Smooth muscle cell of the brain vasculature (primary cell): Measurements from ENCODE around the gene ALDOA.
"Not testable (repeated sequence)": the region's sequence is repeated elsewhere in the genome, so short reads cannot be mapped to it uniquely, and the experiment has no call there.

Experiments
- DNase-seq: peaks from one replicate; pipeline ENCODE4 v3.0.0-alpha.2; 2012; ENCODE audit warnings: low read depth, low spot score

ALDOA gene

GRCh38 chr16:30065102-30065942 lies at the start of gene ALDOA:
TSS of gene ALDOA (plus strand) at chr16:30065760. CDS start at chr16:30066898, 1,138 bp downstream.
- DNase-seq = peak; percentile 99

GRCh38 chr16:30016555-30017276 lies 48.8 kb upstream of the ALDOA start:
- DNase-seq = no peak

- no peak for DNase-seq
Observed at GRCh38 chr16:30017277-30017656, 48.3 kb upstream of the ALDOA start.

GRCh38 chr16:30017937-30018336 lies 47.6 kb upstream of the ALDOA start:
- not testable (repeated sequence) for DNase-seq

- DNase-seq = no peak
Observed at GRCh38 chr16:30018731-30019158, 46.8 kb upstream of the ALDOA start.

GRCh38 chr16:30022887-30023286 lies 42.7 kb upstream of the ALDOA start, which contains the start of gene C16orf92:
TSS of gene C16orf92 (plus strand) at chr16:30023198. CDS start at chr16:30023341, 143 bp downstream.
- no peak for DNase-seq

GRCh38 chr16:30023586-30023985 lies 42.0 kb upstream of the ALDOA start:
- no peak for DNase-seq

GRCh38 chr16:30024451-30024850 lies 41.1 kb upstream of the ALDOA start:
- DNase-seq = no peak

- no peak for DNase-seq
Observed at GRCh38 chr16:30025156-30025555, 40.4 kb upstream of the ALDOA start.

- no peak for DNase-seq
Observed at GRCh38 chr16:30025574-30025973, 40.0 kb upstream of the ALDOA start.

GRCh38 chr16:30026449-30026848 lies 39.1 kb upstream of the ALDOA start:
- no peak for DNase-seq

- DNase-seq = no peak
Observed at GRCh38 chr16:30027588-30028437, 37.7 kb upstream of the ALDOA start.

GRCh38 chr16:30028438-30029076 lies 37.0 kb upstream of the ALDOA start:
- no peak for DNase-seq

- DNase-seq = no peak
Observed at GRCh38 chr16:30030011-30030685, 35.4 kb upstream of the ALDOA start.

GRCh38 chr16:30030841-30031413 lies 34.6 kb upstream of the ALDOA start, which contains the start of gene TLCD3B:
TSS of gene TLCD3B (minus strand) at chr16:30031271. CDS start at chr16:30030527, 744 bp downstream.
- DNase-seq = no peak

- DNase-seq = no peak
Observed at GRCh38 chr16:30031477-30031918, 34.1 kb upstream of the ALDOA start.

GRCh38 chr16:30032083-30032819 lies 33.3 kb upstream of the ALDOA start:
- peak; percentile 29 for DNase-seq

GRCh38 chr16:30033270-30033669 lies 32.3 kb upstream of the ALDOA start:
- no peak for DNase-seq

- no peak for DNase-seq
Observed at GRCh38 chr16:30040221-30040620, 25.3 kb upstream of the ALDOA start.
